ENCODE results near the gene SPRY2. TPM values are rescaled to one million over a fixed set of nuclear protein-coding genes. Genes with fewer than 3 reads are reported as not detected.

Gene SPRY2
- total and polyA plus RNA-seq, 8 donors: 10.7 to 18.8 (median 14.4) TPM

DNA sequence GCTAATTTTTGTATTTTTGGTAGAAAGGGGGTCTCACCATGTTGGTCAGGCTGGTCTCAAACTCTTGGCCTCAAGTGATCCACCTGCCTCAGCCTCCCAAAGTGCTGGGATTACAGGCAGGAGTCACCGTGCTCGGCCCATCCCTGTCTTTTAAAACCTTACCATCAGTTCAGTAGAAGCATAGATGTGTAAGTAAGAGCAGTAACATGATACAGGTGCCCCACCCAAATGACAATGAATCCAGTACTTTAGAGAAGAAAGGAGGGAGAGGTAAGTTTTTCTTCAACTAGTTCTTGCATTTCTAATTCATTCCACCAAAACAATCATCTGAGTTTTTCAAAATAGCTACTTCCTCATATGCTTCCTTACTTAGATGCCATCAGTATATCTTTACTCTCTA, 21.9 kb downstream of the SPRY2 start:
- no peaks in the 10 kb centered on the region for H3K27me3 ChIP-seq
- H3K9me3 ChIP-seq: no peaks in the 10 kb centered on the region
- no peak overlapping the region for H3K4me3 ChIP-seq
- DNase-seq (no peak), ATAC-seq (no peak), FAIRE-seq (no peak)
- no peak overlapping the region for H3K27ac ChIP-seq
- WGBS, 2 donors: 92 to 96% methylated on average over 2 of the region's 2 CpGs
- TF ChIP-seq, protein P1, sequence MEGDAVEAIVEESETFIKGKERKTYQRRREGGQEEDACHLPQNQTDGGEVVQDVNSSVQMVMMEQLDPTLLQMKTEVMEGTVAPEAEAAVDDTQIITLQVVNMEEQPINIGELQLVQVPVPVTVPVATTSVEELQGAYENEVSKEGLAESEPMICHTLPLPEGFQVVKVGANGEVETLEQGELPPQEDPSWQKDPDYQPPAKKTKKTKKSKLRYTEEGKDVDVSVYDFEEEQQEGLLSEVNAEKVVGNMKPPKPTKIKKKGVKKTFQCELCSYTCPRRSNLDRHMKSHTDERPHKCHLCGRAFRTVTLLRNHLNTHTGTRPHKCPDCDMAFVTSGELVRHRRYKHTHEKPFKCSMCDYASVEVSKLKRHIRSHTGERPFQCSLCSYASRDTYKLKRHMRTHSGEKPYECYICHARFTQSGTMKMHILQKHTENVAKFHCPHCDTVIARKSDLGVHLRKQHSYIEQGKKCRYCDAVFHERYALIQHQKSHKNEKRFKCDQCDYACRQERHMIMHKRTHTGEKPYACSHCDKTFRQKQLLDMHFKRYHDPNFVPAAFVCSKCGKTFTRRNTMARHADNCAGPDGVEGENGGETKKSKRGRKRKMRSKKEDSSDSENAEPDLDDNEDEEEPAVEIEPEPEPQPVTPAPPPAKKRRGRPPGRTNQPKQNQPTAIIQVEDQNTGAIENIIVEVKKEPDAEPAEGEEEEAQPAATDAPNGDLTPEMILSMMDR (IDR thresholded peaks at IDR 0.05): no peak
- no peaks in the 10 kb centered on the region for H3K36me3 ChIP-seq
- intact Hi-C loops (cut with DNase I): no loop called here
- no peaks in the 10 kb centered on the region for H3K4me1 ChIP-seq

DNA sequence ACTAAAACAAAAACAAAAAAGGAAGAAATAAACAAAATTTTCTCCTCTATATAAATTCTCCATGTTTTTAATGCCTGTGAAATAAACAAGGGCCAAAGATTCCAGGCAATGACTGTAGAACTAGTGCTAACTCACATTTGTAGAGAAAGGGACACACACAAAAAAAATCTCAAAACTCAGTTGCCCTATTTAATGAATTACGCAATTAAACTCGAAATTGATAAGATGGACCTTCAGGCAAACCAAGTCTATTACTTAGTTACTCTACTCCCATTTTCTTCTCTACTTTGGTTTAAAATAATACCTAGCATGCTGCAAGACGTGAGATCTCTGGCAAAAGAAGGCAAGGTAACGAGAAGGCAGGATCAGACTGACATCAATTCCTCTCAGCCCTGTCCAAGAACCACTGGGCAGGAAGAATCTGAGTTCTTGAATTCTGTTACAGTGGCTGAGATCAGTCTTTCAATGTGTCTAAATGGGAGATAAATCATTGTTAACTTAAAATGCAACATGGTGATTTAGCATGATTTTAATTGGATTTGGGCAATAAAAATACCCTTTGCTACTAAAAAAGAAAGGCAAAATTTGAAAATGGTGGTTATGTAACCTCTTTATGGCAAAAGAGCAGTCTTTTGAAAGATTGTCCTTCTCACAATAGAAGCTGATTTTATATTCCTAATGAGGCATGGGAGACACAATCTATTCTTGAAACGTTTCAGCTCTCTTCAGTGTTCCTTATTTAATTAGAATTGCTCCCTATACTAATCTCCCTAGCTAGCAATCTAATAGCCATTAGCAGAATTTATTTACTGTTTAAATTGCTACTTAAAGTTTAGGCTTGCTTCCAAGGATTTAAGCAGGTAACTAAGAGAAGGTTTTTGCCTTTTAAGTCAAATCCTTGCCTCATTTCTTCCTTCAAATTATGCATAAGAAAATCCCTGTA, 25.9 kb downstream of the SPRY2 start:
- FAIRE-seq (no peak), ATAC-seq (no peak), DNase-seq (no peak)
- no peaks in the 10 kb centered on the region for H3K36me3 ChIP-seq
- no peaks in the 10 kb centered on the region for H3K4me1 ChIP-seq
- intact Hi-C loops (cut with DNase I): no loop called here
- WGBS, 2 donors: 77 to 82% methylated on average over 5 of the region's 5 CpGs
- H3K9me3 ChIP-seq: no peaks in the 10 kb centered on the region
- no peak overlapping the region for H3K4me3 ChIP-seq
- TF ChIP-seq, protein P1 (IDR thresholded peaks at IDR 0.05): no peak
- no peak overlapping the region for H3K27ac ChIP-seq
- H3K27me3 ChIP-seq: no peaks in the 10 kb centered on the region

DNA sequence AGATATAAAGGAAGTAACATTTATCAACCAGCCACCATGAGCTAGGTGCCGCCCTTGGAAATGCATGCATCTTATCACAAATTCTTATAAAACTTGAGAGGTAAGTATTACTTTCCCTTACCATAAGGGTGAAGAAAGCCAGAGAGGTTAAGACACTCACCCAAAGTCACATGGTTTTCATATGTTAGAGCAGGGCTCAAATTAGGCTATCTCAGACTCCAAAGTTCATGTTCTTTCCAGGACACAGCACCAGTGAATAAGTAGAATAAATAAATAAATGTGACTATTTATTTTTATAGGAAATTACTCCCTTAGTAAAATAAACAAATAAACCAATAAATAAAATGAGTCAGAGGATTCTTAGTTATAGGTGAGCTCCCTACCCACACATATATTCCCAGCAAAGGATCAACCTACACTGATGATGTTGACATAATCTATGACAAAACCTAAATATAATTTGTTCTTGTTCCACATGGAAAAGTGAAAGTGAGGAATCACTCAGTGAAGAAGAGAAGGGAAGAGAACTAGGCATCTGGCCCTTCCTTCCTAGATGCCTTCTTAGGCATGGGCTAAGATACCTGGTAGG, 27.2 kb downstream of the SPRY2 start:
- DNase-seq: no peak
- Histone ChIP-seq H3K27ac (no peak overlapping the region), H3K9me3 (no peaks in the 10 kb centered on the region), H3K27me3 (no peaks in the 10 kb centered on the region), H3K4me1 (no peaks in the 10 kb centered on the region), H3K4me3 (no peak overlapping the region), H3K36me3 (no peaks in the 10 kb centered on the region)
- no peak for ATAC-seq
- intact Hi-C loops (cut with DNase I): no loop called here
- TF ChIP-seq, protein P1 (IDR thresholded peaks at IDR 0.05): no peak
- no peak for FAIRE-seq
- 95 to 97% methylated on average over 1 of the region's 1 CpG for WGBS, 2 donors

DNA sequence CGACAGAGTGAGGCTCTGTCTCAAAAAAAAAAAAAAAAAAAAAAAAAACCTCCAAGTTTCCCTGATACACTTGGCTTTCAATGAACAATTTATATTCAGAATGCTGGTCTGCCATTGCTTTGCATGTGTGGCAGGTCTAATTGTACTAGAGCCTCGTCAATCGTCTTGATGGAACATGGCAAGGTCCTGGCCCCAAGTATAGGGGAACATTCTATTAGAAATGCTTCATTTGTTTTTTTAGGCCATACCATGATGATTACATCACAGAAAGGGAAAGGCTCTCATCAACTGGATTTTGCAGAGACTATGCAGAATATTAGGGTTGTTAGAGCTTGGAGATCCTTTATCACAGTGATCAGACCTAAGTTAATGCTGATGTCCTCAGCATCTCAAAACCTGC, 28.0 kb downstream of the SPRY2 start:
- ATAC-seq (no peak), DNase-seq (no peak), FAIRE-seq (no peak)
- H3K36me3 ChIP-seq: no peaks in the 10 kb centered on the region
- H3K27me3 ChIP-seq: no peaks in the 10 kb centered on the region
- TF ChIP-seq, protein P1 (IDR thresholded peaks at IDR 0.05): no peak
- H3K27ac ChIP-seq: no peak overlapping the region
- H3K4me3 ChIP-seq: no peak overlapping the region
- intact Hi-C loops (cut with DNase I): no loop called here
- H3K4me1 ChIP-seq: no peaks in the 10 kb centered on the region
- 97 to 99% methylated on average over 3 of the region's 3 CpGs for WGBS, 2 donors
- H3K9me3 ChIP-seq: no peaks in the 10 kb centered on the region

Data from pancreas (tissue), 10 donors.